H9 (cell line): ENCODE results near the gene KRTAP1-3. TPM values are rescaled to one million over a fixed set of nuclear protein-coding genes. Genes with fewer than 3 reads are reported as not detected.

Source experiments
- DNase-seq: peaks from one replicate; pipeline ENCODE4 v3.0.0-alpha.2; 2017
- H2AFZ ChIP-seq: one replicate; pipeline ENCODE4 v1.6.1; 2013; ENCODE audit warnings: mild to moderate bottlenecking, low read length, control low read depth, moderate library complexity
- H2AK5ac ChIP-seq: 2 replicates; pipeline ENCODE4 v1.6.1; 2013; ENCODE audit warnings: low read length, control low read depth, mixed read lengths; ENCODE audit not compliant: insufficient read length
- H2BK120ac ChIP-seq: one replicate; pipeline ENCODE4 v1.6.1; 2013; ENCODE audit warnings: low read depth, mild to moderate bottlenecking, low read length, control low read depth, inconsistent platforms; ENCODE audit not compliant: poor library complexity, severe bottlenecking
- H2BK12ac ChIP-seq: 2 replicates; pipeline ENCODE4 v1.6.1; 2013; ENCODE audit warnings: low read length, control low read depth, mixed read lengths, low read depth; ENCODE audit not compliant: insufficient read length
- H2BK15ac ChIP-seq: 2 replicates; pipeline ENCODE4 v1.6.1; 2013; ENCODE audit warnings: low read depth, low read length, control low read depth
- H2BK20ac ChIP-seq: one replicate; pipeline ENCODE4 v1.6.1; 2013; ENCODE audit warnings: low read depth, mild to moderate bottlenecking, low read length, control low read depth, inconsistent platforms; ENCODE audit not compliant: poor library complexity, severe bottlenecking
- H2BK5ac ChIP-seq: 2 replicates; pipeline ENCODE4 v1.6.1; 2013; ENCODE audit warnings: low read length, control low read depth, mixed read lengths; ENCODE audit not compliant: insufficient read length
- H3K14ac ChIP-seq: 2 replicates; pipeline ENCODE4 v1.6.1; 2013; ENCODE audit warnings: low read length, control low read depth; ENCODE audit not compliant: insufficient read depth
- H3K18ac ChIP-seq: 2 replicates; pipeline ENCODE4 v1.6.1; 2013; ENCODE audit warnings: low read depth, mild to moderate bottlenecking, mixed read lengths, low read length, control low read depth; ENCODE audit not compliant: insufficient read length
- H3K23ac ChIP-seq: 2 replicates; pipeline ENCODE4 v1.6.1; 2013; ENCODE audit warnings: low read length, control low read depth, mixed read lengths, low read depth; ENCODE audit not compliant: insufficient read length
- H3K23me2 ChIP-seq: 2 replicates; pipeline ENCODE4 v1.6.1; 2013; ENCODE audit warnings: low read depth, mild to moderate bottlenecking, mixed read lengths, low read length, control low read depth; ENCODE audit not compliant: insufficient read length, poor library complexity, severe bottlenecking
- H3K27ac ChIP-seq: 2 replicates; pipeline ENCODE4 v1.5.1; 2013; ENCODE audit warnings: low read length, control low read depth, mixed read lengths, low read depth; ENCODE audit not compliant: insufficient read length
- H3K27me3 ChIP-seq: 2 replicates; pipeline ENCODE4 v1.6.1; 2013; ENCODE audit warnings: low read length, control low read depth, inconsistent platforms; ENCODE audit not compliant: insufficient read depth
- H3K4ac ChIP-seq: 2 replicates; pipeline ENCODE4 v1.6.1; 2013; ENCODE audit warnings: low read depth, mild to moderate bottlenecking, control low read depth, inconsistent platforms, low read length, moderate library complexity
- H3K4me1 ChIP-seq: 2 replicates; pipeline ENCODE4 v1.6.1; 2013; ENCODE audit warnings: low read length, control low read depth, inconsistent platforms; ENCODE audit not compliant: insufficient read depth
- H3K4me2 ChIP-seq: 2 replicates; pipeline ENCODE4 v1.6.1; 2013; ENCODE audit warnings: low read length, control low read depth, mixed read lengths; ENCODE audit not compliant: insufficient read length, insufficient read depth
- H3K56ac ChIP-seq: 2 replicates; pipeline ENCODE4 v1.6.1; 2013; ENCODE audit warnings: low read depth, mild to moderate bottlenecking, mixed read lengths, low read length, control low read depth; ENCODE audit not compliant: insufficient read length
- H3K79me1 ChIP-seq: 2 replicates; pipeline ENCODE4 v1.6.1; 2013; ENCODE audit warnings: low read depth, mild to moderate bottlenecking, moderate library complexity, low read length, control low read depth, inconsistent platforms; ENCODE audit not compliant: insufficient read depth, poor library complexity, severe bottlenecking
- H3K79me2 ChIP-seq: 2 replicates; pipeline ENCODE4 v1.6.1; 2013; ENCODE audit warnings: low read length, control low read depth, inconsistent platforms; ENCODE audit not compliant: insufficient read depth
- H3K9ac ChIP-seq: 2 replicates; pipeline ENCODE4 v1.6.1; 2013; ENCODE audit warnings: low read length, control low read depth, mixed read lengths; ENCODE audit not compliant: insufficient read length; ENCODE audit errors: extremely low read depth
- H3K9me3 ChIP-seq: one replicate; pipeline ENCODE4 v1.6.1; 2013; ENCODE audit warnings: low read depth, low read length, inconsistent platforms; ENCODE audit not compliant: control insufficient read depth
- H3T11ph ChIP-seq: one replicate; pipeline ENCODE4 v1.6.1; 2013; ENCODE audit warnings: mild to moderate bottlenecking, low read length, control low read depth, inconsistent platforms
- H4K20me1 ChIP-seq: one replicate; pipeline ENCODE4 v1.6.1; 2013; ENCODE audit not compliant: control insufficient read depth, insufficient read length, insufficient read depth
- H4K5ac ChIP-seq: 2 replicates; pipeline ENCODE4 v1.6.1; 2013; ENCODE audit warnings: low read depth, mild to moderate bottlenecking, mixed read lengths, low read length, control low read depth; ENCODE audit not compliant: insufficient read length
- H4K8ac ChIP-seq: replicated peaks from 2 replicates; pipeline ENCODE4 v1.6.1; 2013; ENCODE audit warnings: low read length, control low read depth, mixed read lengths, low read depth; ENCODE audit not compliant: insufficient read length
- H4K91ac ChIP-seq: 2 replicates; pipeline ENCODE4 v1.6.1; 2013; ENCODE audit warnings: low read depth, mild to moderate bottlenecking, moderate library complexity, mixed read lengths, low read length, control low read depth; ENCODE audit not compliant: insufficient read length
- H3K27ac Mint-ChIP-seq, 3 experiments: 2 replicates in 2 of 3; 3 replicates in 1 of 3; pipeline ENCODE4 v1.8.0; 2020 to 2021; ENCODE audit warnings: mixed read lengths in 3 of 3, mild to moderate bottlenecking in 1 of 3, moderate library complexity in 1 of 3
- H3K27me3 Mint-ChIP-seq: 2 replicates; pipeline ENCODE4 v1.8.0; 2021; ENCODE audit warnings: low read depth, mild to moderate bottlenecking, moderate library complexity, mixed read lengths
- H3K36me3 Mint-ChIP-seq, 3 experiments: 2 replicates in 2 of 3; 3 replicates in 1 of 3; pipeline ENCODE4 v1.8.0; 2020 to 2021; ENCODE audit warnings: low read depth in 3 of 3, mixed read lengths in 3 of 3; ENCODE audit not compliant: insufficient read depth in 1 of 3
- H3K4me1 Mint-ChIP-seq, 2 experiments: 2 replicates each; pipeline ENCODE4 v1.8.0; 2020; ENCODE audit warnings: mixed read lengths in 2 of 2
- H3K4me3 Mint-ChIP-seq, 2 experiments: 2 replicates in 1 of 2; 3 replicates in 1 of 2; pipeline ENCODE4 v1.8.0; 2020 to 2021; ENCODE audit warnings: mild to moderate bottlenecking in 2 of 2, mixed read lengths in 2 of 2, moderate library complexity in 1 of 2
- H3K9me3 Mint-ChIP-seq, 2 experiments: 2 replicates in 1 of 2; 3 replicates in 1 of 2; pipeline ENCODE4 v1.8.0; 2020; ENCODE audit warnings: mild to moderate bottlenecking in 2 of 2, mixed read lengths in 2 of 2, moderate library complexity in 1 of 2
- total RNA-seq: library from RNA; stranded (reverse); gene quantifications from 2 replicates; pipeline ENCODE4 v1.2.1, GENCODE V29; 2021
- TF ChIP-seq, protein P1 (sequence below): fragments of 200-600 bp; sonication (generic); conservative IDR thresholded peaks from 3 replicates; pipeline ENCODE4 v1.8.0; 2021; ENCODE audit warnings: antibody characterized with exemption, mild to moderate bottlenecking

KRTAP1-3 gene
- total RNA-seq, 1 experiment from 2014 or later, result not detected

- H3K18ac ChIP-seq, result no peak overlapping the region
- TF ChIP-seq, protein P1, sequence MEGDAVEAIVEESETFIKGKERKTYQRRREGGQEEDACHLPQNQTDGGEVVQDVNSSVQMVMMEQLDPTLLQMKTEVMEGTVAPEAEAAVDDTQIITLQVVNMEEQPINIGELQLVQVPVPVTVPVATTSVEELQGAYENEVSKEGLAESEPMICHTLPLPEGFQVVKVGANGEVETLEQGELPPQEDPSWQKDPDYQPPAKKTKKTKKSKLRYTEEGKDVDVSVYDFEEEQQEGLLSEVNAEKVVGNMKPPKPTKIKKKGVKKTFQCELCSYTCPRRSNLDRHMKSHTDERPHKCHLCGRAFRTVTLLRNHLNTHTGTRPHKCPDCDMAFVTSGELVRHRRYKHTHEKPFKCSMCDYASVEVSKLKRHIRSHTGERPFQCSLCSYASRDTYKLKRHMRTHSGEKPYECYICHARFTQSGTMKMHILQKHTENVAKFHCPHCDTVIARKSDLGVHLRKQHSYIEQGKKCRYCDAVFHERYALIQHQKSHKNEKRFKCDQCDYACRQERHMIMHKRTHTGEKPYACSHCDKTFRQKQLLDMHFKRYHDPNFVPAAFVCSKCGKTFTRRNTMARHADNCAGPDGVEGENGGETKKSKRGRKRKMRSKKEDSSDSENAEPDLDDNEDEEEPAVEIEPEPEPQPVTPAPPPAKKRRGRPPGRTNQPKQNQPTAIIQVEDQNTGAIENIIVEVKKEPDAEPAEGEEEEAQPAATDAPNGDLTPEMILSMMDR, result no peak
- Mint-ChIP-seq H3K4me1 (peaks cover 16% of the 10 kb centered on the region in 2 experiments), H3K4me3 (no peak overlapping the region), H3K9me3 (peaks cover 0 to 6% of the 10 kb centered on the region in 2 experiments; a peak in 2 of 5 replicates), H3K27ac (no peak overlapping the region), H3K36me3 (no peaks in the 10 kb centered on the region; a peak in 1 of 7 replicates), H3K27me3 (no peaks in the 10 kb centered on the region)
- no peaks in the 10 kb centered on the region for H3K9me3 ChIP-seq
- H4K8ac ChIP-seq, result no peak overlapping the region
- H3K23me2 ChIP-seq, result no peaks in the 10 kb centered on the region
- no peak overlapping the region for H4K5ac ChIP-seq
- no peak overlapping the region for H3K4me2 ChIP-seq
- no peak overlapping the region for H4K91ac ChIP-seq
- H3K14ac ChIP-seq, result no peak overlapping the region
- no peak overlapping the region for H2BK12ac ChIP-seq
- no peak overlapping the region for H2BK20ac ChIP-seq
- H3K9ac ChIP-seq, result no peak overlapping the region
- no peak overlapping the region for H3K23ac ChIP-seq
- no peak overlapping the region for H3K56ac ChIP-seq
- H2BK15ac ChIP-seq, result no peak overlapping the region
- H2BK5ac ChIP-seq, result no peak overlapping the region
- no peaks in the 10 kb centered on the region for H3K79me2 ChIP-seq
- no peaks in the 10 kb centered on the region for H3K27me3 ChIP-seq
- H3K79me1 ChIP-seq, result no peaks in the 10 kb centered on the region
- H2AK5ac ChIP-seq, result no peak overlapping the region
- H3T11ph ChIP-seq, result no peak overlapping the region
- H3K27ac ChIP-seq, result no peak overlapping the region
- no peaks in the 10 kb centered on the region for H4K20me1 ChIP-seq
- no peak overlapping the region for H3K4ac ChIP-seq
- H2BK120ac ChIP-seq, result no peak overlapping the region
- no peaks in the 10 kb centered on the region for H3K4me1 ChIP-seq
- H2AFZ ChIP-seq, result no peak overlapping the region
- no peak for DNase-seq
Measured at GRCh38 chr17:41052566-41052965, 17.9 kb upstream of the KRTAP1-3 start.
